HG03280 (cell line): ENCODE results near the gene FNDC10.

ENCODE experiments used
- ATAC-seq: cut with Tn5 transposase; IDR thresholded peaks from one replicate; pipeline ENCODE4 v1.9.1; 2021; ENCODE audit warnings: mild to moderate bottlenecking, moderate library complexity; ENCODE audit not compliant: unreplicated experiment

Gene FNDC10

DNA sequence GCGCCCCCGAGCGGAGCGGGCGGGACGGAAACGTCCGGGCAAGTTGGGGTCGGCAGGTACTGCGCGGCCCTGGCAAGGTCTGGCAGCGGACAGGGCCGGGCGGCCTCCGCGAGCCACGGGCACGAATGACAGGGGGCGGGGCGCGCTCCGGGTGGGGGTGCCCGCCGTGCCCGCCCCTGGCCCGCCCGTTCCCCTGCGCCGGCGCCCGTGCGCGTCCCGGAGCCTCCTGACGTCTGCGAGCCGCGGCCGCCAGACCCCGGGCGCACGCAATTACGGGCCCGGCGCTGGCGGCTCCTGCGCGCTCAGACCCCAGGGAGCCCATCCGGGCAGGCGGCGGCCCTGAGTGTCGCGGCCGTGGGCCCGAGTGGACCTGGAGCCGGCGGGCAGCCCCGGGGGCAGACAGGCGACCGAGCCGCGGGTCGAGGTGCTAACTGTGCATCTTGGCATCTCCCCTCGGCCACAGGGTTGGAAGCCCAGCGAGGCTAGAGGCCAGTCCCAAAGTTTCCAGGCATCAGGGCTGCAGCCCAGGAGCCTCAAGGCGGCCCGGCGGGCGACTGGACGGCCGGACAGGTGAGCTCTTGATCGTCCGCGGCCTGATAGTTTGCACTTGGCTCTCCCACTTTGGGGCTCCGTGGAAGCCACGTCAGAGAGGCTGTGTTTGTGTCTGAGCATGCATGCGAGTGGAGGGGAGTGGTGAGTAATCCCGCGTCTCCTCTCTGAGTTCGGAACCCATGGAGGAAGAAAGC lies 16.3 kb upstream of the FNDC10 start:
- ATAC-seq, result peak; percentile 22

- ATAC-seq, result peak; percentile 77
Observed at GRCh38 chr1:1615256-1616044, 15.5 kb upstream of the FNDC10 start, which contains the start of gene MIB2. Gene MIB2 (plus strand): TSS chr1:1615500. CDS start chr1:1623453, 7,953 bp downstream.

DNA sequence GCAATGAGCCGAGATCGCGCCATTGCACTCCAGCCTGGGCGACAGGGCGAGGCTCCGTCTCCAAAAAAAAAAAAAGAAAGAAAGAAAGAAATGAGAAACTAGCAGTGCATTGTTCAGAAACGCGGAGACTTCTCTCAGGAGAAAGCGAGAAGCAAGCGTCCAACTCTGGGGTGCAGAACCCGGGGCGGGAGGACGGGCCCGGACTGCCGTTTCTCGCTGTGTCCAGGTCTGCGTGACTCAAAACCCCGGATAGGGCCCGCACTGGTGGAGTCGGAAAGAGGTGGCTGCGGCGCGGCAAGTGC lies 15.0 kb upstream of the FNDC10 start:
- no peak for ATAC-seq

GRCh38 chr1:1614204-1614953 lies 14.4 kb upstream of the FNDC10 start:
- ATAC-seq, result no peak

GRCh38 chr1:1613509-1614082 lies 13.7 kb upstream of the FNDC10 start:
- ATAC-seq, result no peak

DNA sequence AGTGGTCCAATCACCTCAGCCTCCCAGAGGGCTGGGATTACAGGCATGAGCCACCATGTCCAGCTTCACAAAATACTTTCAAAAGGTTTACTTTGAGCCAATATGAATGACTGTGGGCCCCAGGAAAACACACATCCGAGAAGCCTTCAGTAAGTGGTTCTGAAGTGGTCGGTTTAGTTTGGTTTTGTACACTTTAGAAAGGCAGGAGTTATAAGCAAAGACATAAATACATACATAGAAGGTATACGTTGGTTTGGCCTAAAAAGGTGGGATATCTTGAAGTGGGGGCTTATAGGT lies 12.1 kb upstream of the FNDC10 start:
- no peak for ATAC-seq

- no peak for ATAC-seq
Observed at GRCh38 chr1:1610796-1611195, 10.9 kb upstream of the FNDC10 start.

DNA sequence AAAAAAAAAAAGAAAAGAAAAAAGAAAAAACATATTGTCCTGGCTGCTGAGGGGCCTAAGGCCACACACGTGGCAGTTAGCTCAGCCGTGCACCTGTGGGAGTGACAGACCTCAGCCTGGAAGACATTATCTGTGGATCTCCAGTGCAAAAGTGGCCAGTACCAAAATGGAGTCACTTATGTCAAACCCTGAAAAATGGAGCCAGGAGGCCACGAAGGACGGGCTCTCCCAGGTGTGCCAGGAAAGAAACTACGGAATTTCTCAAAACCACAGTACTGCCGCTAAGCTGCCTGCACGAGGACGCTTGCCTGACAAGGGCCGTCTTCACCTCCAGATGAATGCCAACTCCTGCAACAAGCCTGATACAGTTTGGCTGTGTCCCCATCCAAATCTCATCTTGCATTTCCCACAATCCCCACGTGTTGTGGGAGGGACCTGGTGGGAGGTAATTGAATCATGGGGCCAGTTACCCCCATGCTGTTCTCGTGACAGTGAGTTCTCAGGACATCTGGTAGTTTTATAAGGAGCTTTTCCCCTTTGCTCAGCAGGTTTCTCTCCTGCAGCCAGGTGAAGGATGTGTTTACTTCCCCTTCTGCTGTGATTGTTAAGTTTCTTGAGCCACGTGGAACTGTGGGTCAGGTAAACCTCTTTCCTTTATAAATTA lies 10.0 kb upstream of the FNDC10 start:
- no peak for ATAC-seq

GRCh38 chr1:1606232-1606631 lies 6.3 kb upstream of the FNDC10 start:
- no peak for ATAC-seq

GRCh38 chr1:1605724-1606123 lies 5.8 kb upstream of the FNDC10 start:
- no peak for ATAC-seq

GRCh38 chr1:1605034-1605591 lies 5.2 kb upstream of the FNDC10 start:
- ATAC-seq, result no peak

DNA sequence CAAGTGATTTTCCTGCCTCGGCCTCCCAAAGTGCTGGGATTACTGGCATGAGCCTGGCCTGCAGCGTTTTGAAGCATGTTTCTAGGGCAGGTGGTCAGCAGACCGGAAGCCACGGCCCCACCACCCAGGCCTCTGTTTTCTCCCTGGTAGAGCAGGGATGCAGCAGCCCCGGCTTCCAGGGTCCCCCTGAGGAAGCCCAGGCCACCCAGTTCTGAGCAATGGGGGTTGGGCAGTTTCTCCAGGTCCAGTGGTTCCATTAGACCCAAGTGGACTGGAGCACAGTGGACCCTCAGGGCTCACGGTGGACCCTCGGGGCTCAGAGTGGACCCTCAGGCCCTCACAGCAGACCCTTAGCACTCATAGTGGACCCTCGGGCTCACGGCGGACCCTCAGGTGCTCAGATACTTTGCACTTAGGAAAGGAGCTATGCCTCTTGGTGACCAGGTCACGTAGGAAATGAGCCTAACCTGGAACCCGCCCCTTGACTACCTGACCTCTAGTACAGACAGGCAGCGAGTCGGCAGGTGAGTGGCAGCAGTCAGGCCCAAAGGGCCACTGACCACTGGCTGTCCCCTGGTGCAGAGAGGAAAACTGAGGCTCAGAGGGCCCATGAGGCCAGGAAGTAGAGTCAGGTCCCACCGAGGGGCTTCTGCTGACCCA lies 4.6 kb upstream of the FNDC10 start:
- ATAC-seq, result no peak

DNA sequence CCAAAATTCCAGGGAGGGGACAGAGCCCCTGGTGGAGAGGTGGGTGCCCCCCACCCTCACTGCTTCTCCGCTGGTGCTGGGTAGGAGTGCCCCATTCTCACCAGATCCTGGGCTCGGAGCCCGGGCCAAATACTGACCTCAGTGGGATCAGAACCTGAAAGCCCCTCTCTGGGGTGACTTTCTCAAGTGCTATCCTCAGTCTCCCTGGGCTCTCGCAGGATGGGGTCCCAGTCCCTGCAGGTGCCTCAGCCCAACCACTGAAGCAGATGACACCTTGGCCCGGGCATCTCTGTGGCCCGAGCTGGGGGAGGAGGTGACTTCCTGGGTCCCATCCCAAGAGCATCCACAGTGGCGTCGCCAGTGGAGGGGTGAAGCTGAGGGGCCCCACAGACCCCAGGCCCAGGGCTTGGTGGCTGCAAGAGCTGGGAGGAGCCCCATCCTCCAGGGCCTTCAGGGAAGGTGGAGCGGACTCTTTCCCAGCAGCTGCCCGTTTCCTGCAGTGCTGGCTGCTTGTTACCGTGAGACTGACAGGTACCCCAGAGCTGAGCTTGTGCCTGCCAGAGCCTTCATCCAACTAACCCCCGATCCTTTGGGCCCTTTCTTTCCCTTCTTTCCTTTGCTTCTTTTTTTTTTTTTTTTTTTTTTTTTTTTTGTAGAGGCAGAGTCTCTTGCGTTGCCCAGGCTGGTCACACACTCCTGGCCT lies 3.9 kb upstream of the FNDC10 start:
- ATAC-seq, result no peak

DNA sequence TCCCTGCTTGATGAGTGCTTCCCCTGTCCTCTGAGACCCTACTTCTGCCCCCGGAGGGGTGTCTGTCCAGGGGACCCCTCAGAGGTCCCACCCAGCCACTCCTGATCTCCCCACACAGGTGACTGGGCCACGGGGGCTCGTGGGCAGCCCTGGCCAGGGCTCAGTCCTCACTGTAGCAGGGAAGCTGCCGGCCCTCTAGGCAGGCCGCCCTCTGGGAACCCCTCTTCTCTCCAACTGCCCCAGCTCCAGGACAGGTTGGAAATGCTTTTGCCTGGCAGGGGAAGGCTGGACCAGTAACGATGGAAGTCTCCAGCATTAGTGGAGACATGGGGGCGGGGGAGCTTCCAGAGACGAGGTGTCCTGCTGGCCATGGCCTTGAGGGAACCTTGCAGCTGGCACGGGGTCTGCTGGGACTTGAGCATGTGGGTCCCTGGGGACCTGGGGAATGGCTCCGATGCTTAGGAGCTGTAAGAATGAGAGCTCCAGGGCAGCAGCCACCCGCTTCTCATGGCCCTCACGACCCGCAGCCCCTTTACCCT lies 3.1 kb upstream of the FNDC10 start:
- ATAC-seq, result no peak

DNA sequence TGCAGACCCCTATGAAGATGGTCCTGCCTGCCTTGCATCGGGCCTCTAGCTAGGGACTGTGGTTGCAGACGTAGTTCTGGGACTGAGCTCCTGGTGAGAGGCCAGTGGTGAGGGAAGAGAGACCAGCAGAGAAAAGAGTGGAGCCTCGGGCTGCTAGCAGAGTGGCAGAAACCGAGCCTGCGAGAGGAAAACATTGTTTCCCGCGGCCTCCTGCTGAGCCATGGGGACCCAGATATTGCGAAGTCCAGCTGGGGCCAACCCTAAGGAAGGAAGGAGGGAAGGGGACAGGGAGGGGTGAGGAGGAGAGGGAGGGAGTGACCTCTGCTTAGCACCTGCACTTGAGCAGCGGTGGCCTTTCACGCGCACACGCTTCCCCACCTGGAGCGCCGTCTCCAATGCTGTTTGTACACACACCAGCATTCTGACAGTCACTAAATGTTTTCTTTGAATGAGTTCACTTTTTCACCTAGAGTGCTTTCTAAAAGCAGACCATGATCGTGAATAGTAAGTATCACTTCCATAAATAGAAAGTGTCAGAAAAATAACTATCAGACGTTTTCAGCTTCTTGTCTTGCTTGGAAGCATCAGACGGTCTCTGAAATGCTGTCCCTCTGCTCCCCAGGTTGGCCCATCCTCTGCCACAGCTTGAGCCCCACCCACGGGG lies 2.5 kb upstream of the FNDC10 start:
- ATAC-seq, result no peak

DNA sequence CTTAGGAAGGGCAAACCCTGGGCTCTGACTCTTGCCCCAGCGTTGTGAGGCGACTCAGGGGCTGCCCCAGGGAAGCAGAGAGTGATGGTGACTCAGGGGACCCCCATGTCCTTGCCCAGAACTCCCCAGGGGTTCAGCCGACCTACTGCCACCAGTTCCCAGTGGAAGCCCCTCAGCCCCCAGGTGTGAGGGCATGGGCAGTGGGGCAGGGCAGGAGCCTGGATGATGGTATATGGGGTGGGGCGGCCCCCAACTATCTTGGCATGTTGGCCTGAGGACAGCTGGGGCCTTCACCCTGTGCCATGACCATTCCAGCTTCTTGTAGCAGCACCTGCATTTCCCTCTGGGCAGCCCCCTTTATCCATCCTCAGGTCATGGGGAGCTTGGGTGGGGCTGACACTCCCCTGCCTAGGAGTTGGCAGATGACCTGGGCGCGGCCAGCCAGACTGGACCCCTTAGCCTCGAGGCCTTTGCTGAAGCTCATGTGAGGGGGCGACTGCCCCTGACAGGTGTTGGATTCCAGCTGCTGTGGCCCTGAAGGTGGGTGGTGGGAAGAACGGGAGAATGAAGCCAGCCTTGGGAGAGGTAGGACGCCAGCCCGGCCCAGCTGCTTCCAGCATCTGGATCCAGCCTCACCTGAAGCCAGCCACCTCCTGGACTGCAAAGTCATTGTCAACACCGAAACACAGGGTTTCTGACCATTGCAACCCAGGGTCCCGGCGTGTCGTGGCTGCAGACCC lies 1.8 kb upstream of the FNDC10 start:
- ATAC-seq, result no peak

GRCh38 chr1:1600861-1601563 lies 1.1 kb upstream of the FNDC10 start:
- ATAC-seq, result no peak
